PC-3 (cell line): Measurements from ENCODE around the gene CCNY. TPM values are rescaled to one million over a fixed set of nuclear protein-coding genes. Genes with fewer than 3 reads are reported as not detected.

Source experiments
- ATAC-seq: fragments of 200-7000 bp; cut with Tn5 transposase; 2 replicates; pipeline ENCODE4 v1.9.1; 2020; ENCODE audit warnings: mild to moderate bottlenecking, moderate library complexity
- BruUV-seq: library from RNA; stranded (reverse); fragments of 400-500 nt; replicated peaks from 2 replicates; lab custom pipeline; 2021; lab: Mats Ljungman, UMichigan
- CTCF ChIA-PET: fragments of 300-600 bp; sonication (Branson Sonifier 250); formaldehyde crosslinking; loops from one replicate; lab custom pipeline; 2022; ENCODE audit warnings: antibody characterized with exemption; lab: Charles Lee
- POLR2A ChIA-PET: fragments of 300-600 bp; sonication (Branson Sonifier 250); formaldehyde crosslinking; loops from one replicate; lab custom pipeline; 2022; ENCODE audit warnings: antibody characterized with exemption; ENCODE audit not compliant: unreplicated experiment; lab: Charles Lee
- DNase-seq: peaks from one replicate; pipeline ENCODE4 v3.0.0-alpha.2; 2015
- H2AFZ ChIP-seq: fragments of 300-600 bp; sonication (generic); 2 replicates; pipeline ENCODE4 v1.6.0; 2016; ENCODE audit warnings: antibody characterized with exemption, low read length
- H3F3A ChIP-seq: fragments of 300-600 bp; sonication (generic); one replicate; pipeline ENCODE4 v1.6.0; 2017; ENCODE audit warnings: antibody characterized with exemption, low read length, control low read depth, mild to moderate bottlenecking; ENCODE audit not compliant: unreplicated experiment
- H3K27ac ChIP-seq: fragments of 300-600 bp; sonication (generic); 2 replicates; pipeline ENCODE4 v1.5.1; 2016; ENCODE audit warnings: mild to moderate bottlenecking, low read length
- H3K27me3 ChIP-seq: fragments of 300-600 bp; sonication (generic); 2 replicates; pipeline ENCODE4 v1.6.1; 2016; ENCODE audit warnings: low read length, mixed read lengths
- H3K36me3 ChIP-seq: fragments of 300-600 bp; sonication (generic); 2 replicates; pipeline ENCODE4 v1.6.1; 2016; ENCODE audit warnings: low read depth, mixed run types, low read length, mixed read lengths
- H3K4me1 ChIP-seq: fragments of 300-600 bp; sonication (generic); 2 replicates; pipeline ENCODE4 v1.5.1; 2016; ENCODE audit warnings: low read length; ENCODE audit not compliant: insufficient read depth
- H3K4me2 ChIP-seq: fragments of 300-600 bp; sonication (generic); 2 replicates; pipeline ENCODE4 v1.6.0; 2016; ENCODE audit warnings: low read length
- H3K4me3 ChIP-seq: fragments of 300-600 bp; sonication (generic); 2 replicates; pipeline ENCODE4 v1.5.1; 2016; ENCODE audit warnings: mild to moderate bottlenecking, low read length, mixed read lengths
- H3K79me2 ChIP-seq: fragments of 300-600 bp; sonication (generic); 2 replicates; pipeline ENCODE4 v1.6.1; 2017; ENCODE audit warnings: low read length, mixed read lengths
- H3K9ac ChIP-seq: fragments of 300-600 bp; sonication (generic); 2 replicates; pipeline ENCODE4 v1.6.0; 2016; ENCODE audit warnings: mild to moderate bottlenecking, low read length
- H3K9me2 ChIP-seq: fragments of 300-600 bp; sonication (generic); replicated peaks from 2 replicates; pipeline ENCODE4 v1.6.1; 2016; ENCODE audit warnings: mixed run types, low read length, mixed read lengths
- H3K9me3 ChIP-seq: fragments of 300-600 bp; sonication (generic); 2 replicates; pipeline ENCODE4 v1.6.1; 2016; ENCODE audit warnings: low read length, mixed read lengths
- H4K20me1 ChIP-seq: fragments of 300-600 bp; sonication (generic); 2 replicates; pipeline ENCODE4 v1.6.1; 2016; ENCODE audit warnings: low read length, mixed read lengths
- EZH2 ChIP-seq: fragments of 300-600 bp; sonication (generic); IDR thresholded peaks from one replicate; pipeline ENCODE4 v1.6.1; 2017; ENCODE audit warnings: antibody characterized with exemption, mild to moderate bottlenecking, low read length; ENCODE audit not compliant: unreplicated experiment
- EZH2phosphoT487 ChIP-seq: fragments of 300-600 bp; sonication (generic); IDR thresholded peaks from 2 replicates; pipeline ENCODE4 v1.6.1; 2018; ENCODE audit warnings: mild to moderate bottlenecking, antibody characterized with exemption, low read length, borderline replicate concordance
- intact Hi-C: fragments of 100-400 bp; cut with micrococcal nuclease; formaldehyde crosslinking; loops from 2 replicates; pipeline ENCODE4 v1.9.0; 2023
- total RNA-seq: library from RNA; depleted of rRNA; stranded (reverse); fragments of >200 nt; gene quantifications from 2 replicates; pipeline ENCODE4 v1.2.3, GENCODE V29; 2014
- TF ChIP-seq, protein P1 (sequence below): fragments of 300-600 bp; sonication (generic); conservative IDR thresholded peaks from 2 replicates; pipeline ENCODE4 v1.5.1; 2017; ENCODE audit warnings: antibody characterized with exemption, low read depth, mild to moderate bottlenecking, low read length

CCNY gene
- total RNA-seq, 1 experiment from 2014 or later, result 146 TPM

GRCh38 chr10:35448687-35449662 is 112.7 kb downstream of the CCNY start:
- Histone ChIP-seq H3K27ac (no peak overlapping the region), H3K27me3 (no peaks in the 10 kb centered on the region), H3K9ac (no peak overlapping the region), H3K79me2 (peaks cover 96% of the 10 kb centered on the region), H3F3A (no peaks in the 10 kb centered on the region), H3K9me2 (no peaks in the 10 kb centered on the region), H3K4me3 (no peak overlapping the region), H3K4me2 (peak overlapping the region; percentile 59; the same call in 1 of the 2 replicates), H3K9me3 (peaks cover 16% of the 10 kb centered on the region), H2AFZ (no peak overlapping the region), H4K20me1 (peaks cover 18% of the 10 kb centered on the region; the same call in 1 of the 2 replicates), H3K4me1 (peaks cover 33% of the 10 kb centered on the region), H3K36me3 (peaks cover 14% of the 10 kb centered on the region)
- ChIA-PET CTCF (no interaction called here), POLR2A (no interaction called here)
- TF ChIP-seq, protein P1, sequence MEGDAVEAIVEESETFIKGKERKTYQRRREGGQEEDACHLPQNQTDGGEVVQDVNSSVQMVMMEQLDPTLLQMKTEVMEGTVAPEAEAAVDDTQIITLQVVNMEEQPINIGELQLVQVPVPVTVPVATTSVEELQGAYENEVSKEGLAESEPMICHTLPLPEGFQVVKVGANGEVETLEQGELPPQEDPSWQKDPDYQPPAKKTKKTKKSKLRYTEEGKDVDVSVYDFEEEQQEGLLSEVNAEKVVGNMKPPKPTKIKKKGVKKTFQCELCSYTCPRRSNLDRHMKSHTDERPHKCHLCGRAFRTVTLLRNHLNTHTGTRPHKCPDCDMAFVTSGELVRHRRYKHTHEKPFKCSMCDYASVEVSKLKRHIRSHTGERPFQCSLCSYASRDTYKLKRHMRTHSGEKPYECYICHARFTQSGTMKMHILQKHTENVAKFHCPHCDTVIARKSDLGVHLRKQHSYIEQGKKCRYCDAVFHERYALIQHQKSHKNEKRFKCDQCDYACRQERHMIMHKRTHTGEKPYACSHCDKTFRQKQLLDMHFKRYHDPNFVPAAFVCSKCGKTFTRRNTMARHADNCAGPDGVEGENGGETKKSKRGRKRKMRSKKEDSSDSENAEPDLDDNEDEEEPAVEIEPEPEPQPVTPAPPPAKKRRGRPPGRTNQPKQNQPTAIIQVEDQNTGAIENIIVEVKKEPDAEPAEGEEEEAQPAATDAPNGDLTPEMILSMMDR, result no peak
- no peak for TF ChIP-seq EZH2phosphoT487
- TF ChIP-seq EZH2, result no peak
- DNase-seq (no peak), ATAC-seq (no peak)
- BruUV-seq, result no TSS peak
- intact Hi-C loops, result no loop called here

DNA sequence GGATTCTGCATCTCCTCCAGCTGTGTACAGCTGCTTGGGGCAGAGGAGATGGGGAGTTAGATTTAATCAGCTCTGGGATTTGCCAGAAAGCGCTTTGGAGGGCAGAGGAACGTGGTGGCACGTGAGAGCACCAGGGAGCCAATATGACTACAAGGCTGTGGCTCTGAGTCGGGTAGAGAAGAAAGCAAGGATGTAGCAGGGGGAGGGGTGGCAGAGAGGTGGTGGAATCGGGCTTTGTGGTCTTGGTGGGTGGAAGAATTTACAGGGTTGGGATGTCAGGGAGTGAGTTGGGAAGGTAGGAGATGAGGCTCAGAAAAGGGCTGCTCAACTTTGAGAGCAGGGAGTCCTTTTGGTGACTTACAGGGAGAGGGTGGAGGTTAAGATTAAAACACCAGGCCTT is 113.6 kb downstream of the CCNY start:
- Histone ChIP-seq H3K4me2 (no peak overlapping the region), H3K79me2 (peaks cover 96% of the 10 kb centered on the region), H3K36me3 (peaks cover 5% of the 10 kb centered on the region), H4K20me1 (peaks cover 18% of the 10 kb centered on the region; the same call in 1 of the 2 replicates), H2AFZ (no peak overlapping the region), H3K9me3 (peaks cover 6% of the 10 kb centered on the region), H3F3A (no peaks in the 10 kb centered on the region), H3K4me3 (no peak overlapping the region), H3K9ac (no peak overlapping the region), H3K27ac (no peak overlapping the region), H3K9me2 (no peaks in the 10 kb centered on the region), H3K27me3 (no peaks in the 10 kb centered on the region), H3K4me1 (peaks cover 40% of the 10 kb centered on the region)
- BruUV-seq, result no TSS peak
- DNase-seq (no peak), ATAC-seq (no peak)
- ChIA-PET POLR2A (no interaction called here), CTCF (no interaction called here)
- intact Hi-C loops, result no loop called here
- TF ChIP-seq, protein P1, result no peak
- TF ChIP-seq EZH2phosphoT487, result no peak
- TF ChIP-seq EZH2, result no peak
